ENCODE measurements around the gene SLC9A7.

DNA sequence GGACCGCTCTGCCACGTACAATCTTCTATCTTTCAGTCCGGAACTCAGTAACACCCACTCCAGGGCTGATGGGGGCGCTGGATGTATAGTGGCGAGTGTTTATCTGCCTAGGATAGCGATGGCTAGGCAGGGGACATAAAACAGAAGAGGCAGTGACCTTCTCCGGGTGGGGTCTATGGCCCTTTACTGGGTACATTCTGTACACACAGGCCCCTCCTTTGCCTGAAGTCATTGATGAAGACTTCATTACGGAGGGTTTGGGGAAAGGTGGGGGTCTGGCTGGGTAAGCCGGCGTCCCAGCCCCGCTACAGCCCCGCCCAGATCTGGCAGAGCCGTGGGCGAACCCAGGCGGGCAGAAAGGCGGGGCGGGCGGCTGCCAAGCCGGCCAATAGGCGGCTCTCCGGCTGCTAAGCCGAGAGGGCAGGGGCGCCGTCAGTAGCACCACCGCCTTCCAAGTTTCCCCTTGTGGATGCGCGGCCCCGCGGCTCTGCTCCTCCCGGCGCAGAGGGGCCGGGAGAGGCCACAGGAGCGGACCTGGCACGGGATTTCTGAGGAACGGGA lies 185.5 kb downstream of the SLC9A7 start, which contains the start of gene CHST7:
- no peak for TF ChIP-seq POLR2A (IDR thresholded peaks at IDR 0.05; ENCODE audit: low read depth, low read length)
- TF ChIP-seq POLR2AphosphoS5 (IDR thresholded peaks at IDR 0.05; ENCODE audit: low read depth, low read length), result no peak
